Measurements from ENCODE around the gene RANBP3L.

The RANBP3L gene

DNA sequence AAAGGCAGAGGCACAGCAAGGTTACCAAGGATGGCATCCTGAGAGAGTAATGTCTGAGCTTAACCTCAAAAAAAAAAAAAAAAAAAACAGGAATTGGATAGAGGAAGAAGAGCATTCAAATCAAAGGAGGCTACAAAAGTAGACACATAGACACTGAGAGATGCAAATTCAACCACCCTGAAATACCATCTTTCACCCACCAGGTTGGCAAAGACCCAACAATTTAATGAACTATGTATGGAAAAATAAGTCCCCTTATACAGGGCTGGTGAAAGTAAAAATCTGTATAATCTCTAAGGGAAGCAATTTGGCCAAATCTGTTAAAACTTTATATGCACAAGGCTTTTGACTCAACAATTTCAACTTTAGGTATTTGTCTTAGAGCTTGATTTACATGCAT is 64.9 kb downstream of the RANBP3L start:
- no peak for TF ChIP-seq CTCF (IDR thresholded peaks at IDR 0.05)
- H3K27ac ChIP-seq = no peak overlapping the region
- no peak for DNase-seq (ENCODE audit: low spot score)
- H3K4me3 ChIP-seq = no peak overlapping the region

GRCh38 chr5:36232533-36232932 is 69.2 kb downstream of the RANBP3L start:
- Histone ChIP-seq H3K27ac (no peak overlapping the region), H3K4me3 (no peak overlapping the region)
- no peak for TF ChIP-seq CTCF (IDR thresholded peaks at IDR 0.05)
- no peak for DNase-seq (ENCODE audit: low spot score)

DNA sequence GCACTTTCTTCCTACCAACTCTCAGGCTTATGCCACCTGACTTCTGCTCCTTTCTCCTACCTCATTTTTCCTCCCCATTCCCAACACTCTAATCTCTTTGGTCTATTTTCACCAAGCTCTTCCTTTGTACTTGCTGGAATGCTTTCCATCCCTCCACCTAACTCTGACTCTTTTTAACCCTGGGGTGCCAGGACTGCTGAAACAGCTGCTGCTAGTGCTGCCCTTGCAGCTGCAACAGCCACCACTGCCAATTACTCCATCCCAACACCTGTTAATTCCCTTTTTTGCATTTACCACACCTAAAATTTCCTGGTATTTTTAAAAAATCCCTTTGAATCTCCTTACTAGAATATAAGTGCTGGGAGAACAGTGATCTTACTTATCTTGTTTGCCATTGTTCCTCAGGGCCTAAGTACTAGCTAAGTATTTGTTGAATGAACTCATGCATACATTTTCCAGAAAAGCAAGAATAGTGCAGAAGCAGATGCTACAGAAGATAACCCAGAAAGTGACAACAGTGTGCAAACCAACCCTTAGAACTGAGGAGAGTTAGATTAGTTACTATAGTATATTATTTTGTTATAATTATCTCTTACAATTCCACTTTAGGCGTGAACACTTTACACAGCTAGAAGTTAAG is 71.4 kb downstream of the RANBP3L start:
- TF ChIP-seq CTCF (IDR thresholded peaks at IDR 0.05) = no peak
- H3K4me3 ChIP-seq = no peak overlapping the region

GRCh38 chr5:36228505-36228904 is 73.2 kb downstream of the RANBP3L start:
- no peak for DNase-seq (ENCODE audit: low spot score)
- no peak overlapping the region for H3K4me3 ChIP-seq
- no peak for TF ChIP-seq CTCF (IDR thresholded peaks at IDR 0.05)
- H3K27ac ChIP-seq = no peak overlapping the region

More for the DNA sequence above, 71.4 kb downstream of the RANBP3L start:
- no peak overlapping the region for H3K27ac ChIP-seq
- no peak for DNase-seq (ENCODE audit: low spot score)

- DNase-seq (ENCODE audit: low spot score) = no peak
- H3K27ac ChIP-seq = no peak overlapping the region
- H3K4me3 ChIP-seq = no peak overlapping the region
- no peak for TF ChIP-seq CTCF (IDR thresholded peaks at IDR 0.05)
These were observed 74.7 kb downstream of the RANBP3L start for GRCh38 chr5:36227046-36227445.

DNA sequence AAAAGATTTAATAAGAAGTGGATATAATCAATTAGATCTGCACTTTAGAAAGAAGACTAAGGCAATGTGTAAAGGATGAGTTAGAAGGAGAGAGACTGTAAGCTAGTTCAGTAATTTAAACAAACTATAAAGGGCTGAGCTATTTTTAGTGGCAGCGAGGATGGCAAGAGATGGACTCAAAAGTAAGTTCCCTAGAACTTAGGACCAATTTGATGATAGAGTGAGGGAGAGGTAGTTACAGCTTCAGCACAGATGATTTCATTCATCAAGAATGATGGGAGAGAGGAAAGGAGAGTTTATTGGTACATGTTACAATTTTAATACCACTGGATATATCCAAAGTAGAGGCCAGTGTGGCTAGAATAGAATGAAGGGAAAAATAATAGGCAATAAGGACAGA is 79.1 kb downstream of the RANBP3L start:
- Histone ChIP-seq H3K4me3 (no peak overlapping the region), H3K27ac (no peak overlapping the region)
- no peak for DNase-seq (ENCODE audit: low spot score)
- TF ChIP-seq CTCF (IDR thresholded peaks at IDR 0.05) = no peak

DNA sequence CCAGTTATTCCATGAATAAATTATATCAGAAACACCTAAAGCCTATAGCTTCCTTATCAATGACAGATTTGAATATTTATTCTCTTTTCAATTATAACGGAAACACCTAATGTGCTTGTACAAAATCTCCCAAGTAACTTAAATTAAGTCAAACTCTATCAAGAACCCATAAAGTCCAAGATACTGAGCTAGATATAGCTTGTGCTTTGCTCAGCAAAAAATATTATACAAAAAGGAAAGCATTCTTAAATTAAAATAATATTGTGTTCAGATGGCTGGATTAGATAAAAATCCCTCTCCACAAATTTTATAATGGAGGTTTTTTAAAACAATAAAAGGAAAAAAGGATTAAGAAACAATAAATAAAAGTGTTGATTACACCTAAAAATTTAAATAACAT is 83.7 kb downstream of the RANBP3L start:
- Histone ChIP-seq H3K27ac (no peak overlapping the region), H3K4me3 (no peak overlapping the region)
- TF ChIP-seq CTCF (IDR thresholded peaks at IDR 0.05) = no peak
- no peak for DNase-seq (ENCODE audit: low spot score)

Measured in coronary artery (tissue), 2 donors.